NK-92 (cell line): Measurements from ENCODE around the gene KDM2A.
"Not testable (repeated sequence)": the region's sequence is repeated elsewhere in the genome, so short reads cannot be mapped to it uniquely, and the experiment has no call there.

ENCODE experiments used
- DNase-seq: peaks from one replicate; lab custom pipeline; 2025; ENCODE audit not compliant: unreplicated experiment; lab: John Stamatoyannopoulos, UW

Gene KDM2A

GRCh38 chr11:67233584-67234190 lies 114.6 kb downstream of the KDM2A start:
- no peak for DNase-seq

GRCh38 chr11:67234571-67234970 lies 115.5 kb downstream of the KDM2A start:
- not testable (repeated sequence) for DNase-seq

- DNase-seq = no peak
These were observed 118.5 kb downstream of the KDM2A start for GRCh38 chr11:67237574-67237973.

- no peak for DNase-seq
These were observed 120.1 kb downstream of the KDM2A start for GRCh38 chr11:67238894-67239782.

- DNase-seq = peak; percentile 83
These were observed 120.9 kb downstream of the KDM2A start for GRCh38 chr11:67239783-67240575.

- no peak for DNase-seq
These were observed 121.7 kb downstream of the KDM2A start for GRCh38 chr11:67240576-67241389.

- DNase-seq = no peak
These were observed 123.5 kb downstream of the KDM2A start for GRCh38 chr11:67242548-67242947.

GRCh38 chr11:67243051-67243450 lies 124.0 kb downstream of the KDM2A start:
- no peak for DNase-seq

GRCh38 chr11:67245046-67245445 lies 126.0 kb downstream of the KDM2A start:
- no peak for DNase-seq

- DNase-seq = no peak
These were observed 129.0 kb downstream of the KDM2A start for GRCh38 chr11:67247946-67248550.

GRCh38 chr11:67248653-67249052 lies 129.6 kb downstream of the KDM2A start:
- no peak for DNase-seq

- DNase-seq = no peak
These were observed 131.3 kb downstream of the KDM2A start for GRCh38 chr11:67250059-67251043.

- no peak for DNase-seq
These were observed 132.8 kb downstream of the KDM2A start for GRCh38 chr11:67251841-67252240.

- DNase-seq = no peak
These were observed 133.8 kb downstream of the KDM2A start for GRCh38 chr11:67252831-67253239.

GRCh38 chr11:67253872-67254624 lies 135.0 kb downstream of the KDM2A start:
- DNase-seq = no peak

- no peak for DNase-seq
These were observed 135.7 kb downstream of the KDM2A start for GRCh38 chr11:67254798-67255197.

- no peak for DNase-seq
These were observed 136.3 kb downstream of the KDM2A start for GRCh38 chr11:67255353-67255752.

- no peak for DNase-seq
These were observed 136.8 kb downstream of the KDM2A start for GRCh38 chr11:67255864-67256263.
